ENCODE results near the gene SHB.

Gene SHB

GRCh38 chr9:37947471-37947870 lies 121.6 kb downstream of the SHB start:
- no peak for DNase-seq

DNA sequence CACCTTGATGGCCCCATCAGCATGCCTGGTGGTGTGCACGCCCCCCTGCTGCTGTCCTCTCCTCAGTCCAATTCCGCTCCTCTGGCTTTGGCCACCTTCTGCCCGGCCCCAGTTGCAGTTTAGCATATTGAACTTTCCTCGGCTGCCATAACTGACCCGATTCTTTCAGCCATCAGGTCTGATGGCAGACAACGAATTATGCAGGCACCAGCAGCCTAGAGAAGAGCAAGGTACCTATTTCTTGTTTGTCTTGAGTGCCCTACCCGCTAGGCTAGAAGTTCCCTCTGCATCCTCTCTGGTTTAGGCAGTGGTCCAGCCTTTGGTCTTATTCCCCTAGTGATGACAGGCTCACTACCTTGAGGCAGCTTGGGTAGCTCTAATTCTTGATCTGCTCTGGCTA lies 122.1 kb downstream of the SHB start:
- DNase-seq: no peak

GRCh38 chr9:37946041-37946440 lies 123.0 kb downstream of the SHB start:
- DNase-seq: no peak

GRCh38 chr9:37944671-37945481 lies 124.2 kb downstream of the SHB start:
- DNase-seq: no peak

- no peak for DNase-seq
These were observed 124.8 kb downstream of the SHB start for GRCh38 chr9:37944266-37944650.

DNA sequence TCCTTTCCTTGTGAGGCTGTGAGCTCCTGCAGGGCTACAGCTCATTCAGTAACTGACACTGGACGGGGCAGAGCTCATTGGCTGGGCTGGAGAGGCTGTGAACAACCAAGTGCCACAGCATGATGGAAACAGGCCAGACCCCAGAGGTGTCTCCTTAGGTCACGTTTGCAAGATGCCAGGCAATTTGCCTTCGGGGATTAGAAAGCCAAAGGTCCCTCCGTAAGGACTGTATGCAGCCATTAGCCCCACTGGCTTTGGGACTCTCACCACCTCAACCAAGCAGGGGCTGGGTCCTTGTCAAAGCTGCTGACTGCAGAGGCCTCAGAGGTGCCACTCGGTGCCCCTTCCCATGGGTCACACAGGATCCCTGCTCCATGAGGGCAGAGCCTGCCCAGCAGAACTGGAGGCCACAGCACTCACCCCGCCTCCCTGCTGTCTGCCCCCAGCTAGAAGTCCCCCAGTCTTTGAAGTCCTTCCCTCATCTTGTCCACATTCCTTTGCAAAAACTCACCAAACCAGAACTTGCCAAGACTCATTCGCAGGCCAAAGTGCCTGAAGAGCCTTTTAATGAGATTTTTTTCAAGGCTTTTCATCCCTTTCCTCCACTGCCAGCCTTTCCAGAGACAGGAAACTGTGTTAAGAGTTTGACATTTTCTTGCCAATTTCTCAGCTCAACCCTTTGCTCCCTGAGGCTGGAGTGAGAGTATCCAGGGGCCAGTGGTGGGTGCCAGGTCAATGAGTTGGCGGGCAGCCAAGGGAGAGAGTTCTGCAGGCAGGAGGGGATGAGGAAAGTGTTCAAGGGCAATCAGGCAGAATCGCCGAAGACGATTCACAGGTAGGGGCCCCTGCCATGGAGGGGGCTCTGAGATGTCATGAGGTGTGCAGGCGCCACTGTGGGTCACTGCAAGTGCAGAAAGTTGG lies 125.4 kb downstream of the SHB start:
- no peak for DNase-seq

- no peak for DNase-seq
These were observed 126.2 kb downstream of the SHB start for GRCh38 chr9:37942621-37943344.

DNA sequence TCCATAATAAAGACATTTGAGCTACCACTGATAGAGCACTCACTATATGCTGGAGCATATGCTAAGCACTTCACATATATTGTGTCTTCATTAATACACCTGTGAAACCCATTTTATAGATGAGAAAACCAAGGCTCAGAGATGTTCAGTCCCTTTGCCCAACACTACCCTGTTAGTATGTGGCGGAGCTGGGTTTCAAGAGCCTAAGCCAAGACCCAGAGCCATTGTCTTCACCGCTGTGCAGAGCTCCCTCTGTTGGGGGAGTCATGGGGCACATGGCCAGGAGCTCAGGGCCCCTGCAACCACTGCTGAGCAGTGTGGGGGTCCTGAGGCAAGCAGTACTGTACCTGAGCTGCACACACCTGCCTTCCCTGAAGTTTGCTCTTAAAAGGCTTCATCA lies 127.8 kb downstream of the SHB start:
- DNase-seq: no peak

- DNase-seq: no peak
These were observed 129.4 kb downstream of the SHB start for GRCh38 chr9:37939575-37940095.

- no peak for DNase-seq
These were observed 130.7 kb downstream of the SHB start for GRCh38 chr9:37938121-37938891.

DNA sequence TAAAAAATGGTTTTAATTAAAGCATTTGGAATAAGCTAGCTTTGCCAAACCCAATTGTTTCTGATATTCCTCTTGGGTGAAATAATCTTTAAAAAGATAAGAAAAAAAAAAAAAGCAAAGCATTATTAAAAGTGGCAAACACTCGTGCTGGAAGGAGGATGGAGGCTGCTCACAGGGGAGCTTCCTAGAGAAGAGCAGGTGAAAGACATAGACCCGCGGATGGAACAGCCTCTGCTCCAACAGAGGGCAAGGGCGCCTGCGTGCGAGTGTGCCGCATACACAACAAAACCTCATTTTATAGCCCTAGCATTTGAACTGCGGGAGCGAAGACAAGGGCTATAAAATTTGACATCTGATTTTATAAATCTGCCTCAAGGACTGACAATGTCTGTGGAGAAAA lies 131.7 kb downstream of the SHB start:
- DNase-seq: no peak

DNA sequence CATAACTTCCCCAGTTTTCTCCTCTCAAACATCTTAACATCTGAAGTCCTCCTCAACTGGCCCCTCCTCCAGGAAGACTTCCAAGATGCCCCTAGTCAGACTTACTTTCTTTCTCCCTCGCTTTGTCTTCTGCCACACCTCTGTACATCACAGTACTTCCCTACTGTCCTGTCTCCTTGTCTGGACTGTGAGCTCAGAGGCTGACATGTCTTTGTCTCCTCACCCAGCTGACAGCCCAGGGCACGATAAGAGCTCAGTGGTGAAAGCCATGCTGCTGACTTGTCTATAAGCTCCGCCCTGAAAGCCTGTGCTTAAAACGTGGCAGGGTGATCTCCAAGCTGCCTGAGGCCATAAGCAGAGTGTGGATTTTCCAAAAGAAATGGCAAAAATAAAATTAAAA lies 132.1 kb downstream of the SHB start:
- DNase-seq: no peak

- no peak for DNase-seq
These were observed 132.7 kb downstream of the SHB start for GRCh38 chr9:37936376-37936775.

DNA sequence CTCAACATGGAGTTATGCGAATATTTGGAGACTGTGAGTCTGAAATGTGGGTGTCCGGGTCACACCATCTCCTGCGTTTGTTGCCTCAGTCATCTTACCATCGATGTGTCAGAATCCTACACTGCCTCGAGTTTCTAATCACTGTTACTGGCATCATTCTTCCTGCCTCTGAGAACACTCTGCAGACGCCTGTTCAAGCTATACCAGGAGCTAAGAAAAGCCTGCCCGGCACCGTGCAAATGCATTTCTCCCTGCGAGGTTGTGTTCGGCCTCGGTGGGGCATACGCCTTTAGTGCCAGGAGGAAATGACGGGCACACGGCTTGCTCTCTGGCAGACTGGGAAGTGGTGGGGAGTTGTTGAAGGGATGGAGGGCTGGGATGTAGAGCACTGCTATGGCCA lies 133.9 kb downstream of the SHB start:
- no peak for DNase-seq

GRCh38 chr9:37931592-37931991 lies 137.4 kb downstream of the SHB start:
- no peak for DNase-seq

DNA sequence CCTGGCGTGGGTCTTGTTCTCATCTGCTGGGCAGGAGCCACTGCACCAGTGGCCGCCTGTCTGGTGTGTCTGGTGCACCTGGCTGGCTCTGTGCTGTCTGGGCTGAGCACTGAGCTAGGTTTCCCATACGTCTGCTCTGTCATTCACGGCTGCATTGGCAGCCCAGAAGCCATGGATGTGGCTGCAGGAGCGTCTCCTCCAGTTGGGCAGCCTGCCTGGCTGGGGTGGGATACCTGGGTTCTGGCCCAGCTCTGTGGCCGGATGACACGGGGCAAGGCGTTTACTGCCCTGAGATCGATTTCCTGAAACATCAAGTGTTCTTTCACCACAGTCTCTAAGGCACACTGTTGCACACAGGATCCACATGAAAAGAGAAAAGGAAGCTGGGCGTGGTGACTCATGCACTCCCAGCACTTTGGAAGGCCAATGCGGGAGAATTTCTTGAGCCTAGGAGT lies 139.6 kb downstream of the SHB start:
- DNase-seq: no peak

GRCh38 chr9:37928552-37929430 lies 140.2 kb downstream of the SHB start:
- DNase-seq: no peak

DNA sequence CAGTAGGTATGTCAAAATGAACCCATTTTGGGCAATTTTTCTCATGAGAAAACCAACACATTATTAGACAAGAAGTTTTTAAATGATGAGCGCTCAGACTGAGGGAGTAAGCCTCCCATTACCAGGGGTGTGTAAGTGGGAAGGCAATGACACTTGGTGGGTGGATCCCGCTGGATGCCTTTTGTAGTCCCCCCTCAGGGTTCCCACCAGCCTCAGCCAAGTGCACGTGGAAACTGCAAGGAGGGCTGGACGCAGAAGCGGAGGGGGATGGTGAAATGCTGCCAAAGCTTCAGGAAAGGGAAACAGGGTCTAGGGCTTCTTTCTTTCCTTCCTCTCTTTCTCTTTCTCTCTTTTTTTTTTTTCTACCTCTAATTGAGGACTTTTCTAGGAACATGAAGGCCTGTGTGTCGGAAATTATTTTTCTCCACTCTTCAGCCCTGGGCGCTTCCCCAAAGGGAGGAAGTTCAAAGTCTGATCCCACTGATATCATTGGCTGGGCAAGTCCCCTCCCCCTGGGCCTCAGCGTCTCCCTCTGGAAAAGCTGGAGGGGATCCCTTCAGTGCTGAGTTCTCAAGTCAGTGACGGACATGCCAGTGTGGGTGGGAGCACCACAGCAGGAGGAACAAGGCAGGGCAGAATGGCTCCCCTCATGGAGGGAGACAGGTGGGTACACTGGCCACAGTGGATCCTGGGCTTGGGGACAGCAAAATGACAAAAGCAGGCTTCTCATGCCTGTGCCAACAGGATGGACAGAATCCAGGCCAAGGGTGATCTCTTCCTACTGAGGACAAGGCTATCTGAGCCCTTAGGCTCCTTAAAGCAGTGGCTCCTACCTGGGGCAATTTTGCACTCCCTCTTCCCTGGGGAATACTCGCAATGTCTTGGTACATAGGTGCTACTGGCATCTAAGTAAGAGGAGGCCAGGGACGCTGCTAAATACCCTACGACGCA lies 141.2 kb downstream of the SHB start:
- no peak for DNase-seq

DNA sequence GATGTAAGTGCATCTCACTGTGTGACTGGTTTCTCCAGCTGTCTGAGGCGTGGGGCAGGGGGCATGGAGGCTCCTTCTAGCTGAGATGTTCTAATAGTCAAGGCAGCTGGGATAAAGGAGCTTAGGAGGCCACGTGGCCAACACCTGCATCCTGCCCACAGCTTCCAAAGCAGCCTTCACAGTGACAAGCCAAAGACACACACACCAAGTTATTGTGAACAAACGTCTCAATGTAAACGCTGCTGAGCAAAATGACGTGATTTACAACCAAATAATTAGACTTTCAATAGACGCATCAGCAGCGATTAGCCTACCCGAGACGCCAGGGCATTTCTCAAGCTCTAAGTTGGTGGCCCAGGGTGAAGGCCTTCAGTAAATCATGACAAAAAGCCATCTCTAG lies 141.9 kb downstream of the SHB start:
- no peak for DNase-seq

DNA sequence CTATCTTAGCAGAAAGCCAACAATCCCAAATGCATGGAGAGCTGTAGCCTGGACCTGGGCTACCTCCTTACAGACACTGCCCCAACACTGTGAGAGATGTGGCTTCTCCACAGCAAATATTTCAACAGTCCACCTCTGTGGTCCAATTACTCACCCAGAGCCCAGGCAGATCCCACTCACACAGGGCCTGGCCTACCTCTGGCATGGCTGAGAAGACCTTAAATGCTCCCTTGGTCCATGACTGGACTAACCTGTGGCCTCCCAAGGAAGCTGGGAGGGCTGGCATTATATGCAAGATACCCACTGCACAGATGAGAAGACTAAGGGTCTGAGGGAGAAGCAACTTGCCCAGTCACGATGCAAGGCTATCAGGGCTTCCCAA lies 142.3 kb downstream of the SHB start:
- DNase-seq: no peak

Data from activated CD4-positive, alpha-beta T cell treated with anti-CD3 and anti-CD28 coated beads, Interleukin-10, Interleukin-2, amounts not matched to agents 100 ng/mL and 50 ng/mL, durations not matched to agents 16 hours and 8 hours (primary cell).